GM19455 (cell line): ENCODE results near the gene KRTAP10-5.
"Not testable (repeated sequence)": the region's sequence is repeated elsewhere in the genome, so short reads cannot be mapped to it uniquely, and the experiment has no call there.

ENCODE experiments used
- ATAC-seq: cut with Tn5 transposase; IDR thresholded peaks from one replicate; pipeline ENCODE4 v1.9.1; 2021; ENCODE audit not compliant: unreplicated experiment

Gene KRTAP10-5

GRCh38 chr21:44580231-44580821 lies at the start of gene KRTAP10-5:
Gene KRTAP10-5 (minus strand): TSS chr21:44580604. CDS start chr21:44580578, 26 bp downstream.
- not testable (repeated sequence) for ATAC-seq

- ATAC-seq = no peak
Observed at GRCh38 chr21:44628707-44629391, 48.4 kb upstream of the KRTAP10-5 start.

- ATAC-seq = not testable (repeated sequence)
Observed at GRCh38 chr21:44627831-44628233, 47.4 kb upstream of the KRTAP10-5 start.

- not testable (repeated sequence) for ATAC-seq
Observed at GRCh38 chr21:44627181-44627822, 46.9 kb upstream of the KRTAP10-5 start.

GRCh38 chr21:44626673-44627143 lies 46.3 kb upstream of the KRTAP10-5 start, which contains the start of gene KRTAP10-9:
Gene KRTAP10-9 (plus strand): TSS chr21:44627093. CDS start chr21:44627172, 79 bp downstream.
- no peak for ATAC-seq

GRCh38 chr21:44626262-44626661 lies 45.9 kb upstream of the KRTAP10-5 start:
- no peak for ATAC-seq

GRCh38 chr21:44625756-44626155 lies 45.4 kb upstream of the KRTAP10-5 start:
- ATAC-seq = no peak

- no peak for ATAC-seq
Observed at GRCh38 chr21:44623575-44623974, 43.2 kb upstream of the KRTAP10-5 start.

GRCh38 chr21:44619886-44620285 lies 39.5 kb upstream of the KRTAP10-5 start:
- ATAC-seq = no peak

GRCh38 chr21:44618909-44619308 lies 38.5 kb upstream of the KRTAP10-5 start:
- ATAC-seq = no peak

GRCh38 chr21:44618504-44618903 lies 38.1 kb upstream of the KRTAP10-5 start:
- ATAC-seq = no peak

- ATAC-seq = no peak
Observed at GRCh38 chr21:44617071-44617501, 36.7 kb upstream of the KRTAP10-5 start.

- no peak for ATAC-seq
Observed at GRCh38 chr21:44616591-44616926, 36.2 kb upstream of the KRTAP10-5 start.

- ATAC-seq = no peak
Observed at GRCh38 chr21:44615911-44616590, 35.6 kb upstream of the KRTAP10-5 start.

- no peak for ATAC-seq
Observed at GRCh38 chr21:44615466-44615865, 35.1 kb upstream of the KRTAP10-5 start.

- ATAC-seq = no peak
Observed at GRCh38 chr21:44614961-44615391, 34.6 kb upstream of the KRTAP10-5 start.

- ATAC-seq = no peak
Observed at GRCh38 chr21:44614161-44614631, 33.8 kb upstream of the KRTAP10-5 start.

GRCh38 chr21:44613386-44614155 lies 33.2 kb upstream of the KRTAP10-5 start:
- ATAC-seq = no peak

- no peak for ATAC-seq
Observed at GRCh38 chr21:44612669-44613229, 32.3 kb upstream of the KRTAP10-5 start.

- ATAC-seq = no peak
Observed at GRCh38 chr21:44612029-44612486, 31.7 kb upstream of the KRTAP10-5 start, which contains the start of gene KRTAP10-8. Gene KRTAP10-8 (plus strand): TSS chr21:44612079. CDS start chr21:44612101, 22 bp downstream.
